GM10847 (cell line): ENCODE results near the gene VAMP2.
A peak's percentile ranks its signal among the peaks of the same experiment; 100 is the strongest.

Experiments
- POLR2A ChIP-seq: IDR thresholded peaks from 2 replicates; pipeline ENCODE4 v1.6.1; 2011; ENCODE audit not compliant: insufficient read length; ENCODE audit errors: extremely low read depth

Gene VAMP2

DNA sequence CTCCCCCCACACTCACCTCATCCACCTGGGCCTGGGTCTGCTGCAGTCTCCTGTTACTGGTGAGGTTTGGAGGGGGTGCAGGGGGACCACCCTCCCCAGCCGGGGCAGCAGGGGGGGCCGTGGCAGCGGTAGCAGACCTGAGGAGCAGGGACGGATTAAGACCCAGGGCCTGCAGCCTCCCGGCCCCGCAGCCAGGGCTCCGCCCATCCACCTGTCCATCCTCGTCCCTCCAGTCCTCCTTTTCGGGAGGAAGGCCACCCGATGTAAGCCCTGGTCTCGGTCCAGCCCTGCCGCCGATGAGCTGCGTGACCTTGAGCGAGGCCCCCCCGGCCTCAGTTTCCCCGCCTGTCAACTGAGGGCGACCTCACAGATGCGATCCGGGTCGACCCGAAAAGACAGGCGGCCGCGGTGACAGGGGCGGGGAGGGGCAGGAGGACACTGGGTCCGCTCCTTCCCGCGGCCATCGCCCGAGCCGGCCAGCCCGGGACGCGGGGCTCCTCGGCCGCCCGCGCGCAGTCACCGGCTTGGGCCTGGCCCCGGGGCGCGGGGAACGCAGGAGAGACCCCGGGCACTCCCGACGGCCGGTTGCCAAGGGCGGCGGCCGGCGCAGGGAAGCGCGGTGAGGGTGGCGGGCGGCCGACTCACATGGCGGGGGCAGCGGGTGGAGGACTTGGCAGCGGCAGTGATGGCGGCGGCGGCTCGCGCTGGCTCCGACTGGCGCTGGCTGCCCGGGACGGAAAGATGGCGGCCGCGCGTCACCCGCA is at the start of gene VAMP2:
Gene VAMP2, minus strand, starts transcription at position 716 of the 764 bp plus-strand sequence. Its CDS starts 69 bp downstream, at position 647.
- peak; percentile 71 for TF ChIP-seq POLR2A

GRCh38 chr17:8210761-8211458 is 48.2 kb upstream of the VAMP2 start:
- no peak for TF ChIP-seq POLR2A

DNA sequence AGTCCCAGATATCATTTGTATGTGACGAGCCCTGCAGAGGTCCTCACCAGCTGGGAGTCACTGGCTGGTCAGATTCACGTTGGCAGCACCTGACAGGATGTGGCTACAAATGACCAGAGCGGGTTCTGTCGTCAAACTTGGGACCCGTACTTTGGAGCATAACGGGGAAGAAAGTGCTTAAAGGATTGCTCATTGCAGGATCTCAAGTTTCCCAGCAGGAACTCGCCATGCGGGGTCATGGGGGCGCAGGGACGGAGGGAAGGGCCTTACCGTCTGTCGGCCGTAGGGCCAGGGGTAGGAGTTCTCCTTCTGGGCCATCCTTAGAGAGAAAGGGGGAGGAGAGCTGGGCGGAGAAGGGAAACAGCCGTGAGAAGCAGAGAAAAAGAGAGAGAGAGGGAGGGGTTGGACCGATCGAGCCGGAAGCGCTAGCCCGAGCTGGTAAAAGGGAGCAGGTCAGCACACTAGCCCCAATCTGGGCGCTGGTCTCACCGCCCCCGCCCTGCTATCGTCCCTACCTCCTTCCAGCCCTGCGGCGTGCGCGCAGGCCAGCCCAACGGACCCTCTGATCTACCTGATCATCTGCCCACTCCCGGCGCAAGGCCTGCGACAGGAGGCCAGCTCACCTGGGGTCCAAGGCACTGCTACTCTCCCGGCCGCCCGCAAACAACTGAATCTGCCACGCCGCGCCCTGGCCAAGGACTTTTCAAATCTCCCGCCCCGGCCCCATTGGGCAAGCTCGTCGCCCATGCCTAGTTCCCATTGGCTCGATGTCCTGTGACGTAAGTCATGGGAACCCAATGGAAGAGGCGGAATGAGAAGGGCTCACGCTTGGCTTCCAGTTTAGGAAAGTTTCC is 47.4 kb upstream of the VAMP2 start, which contains the start of gene AURKB:
Gene AURKB, minus strand, starts transcription at position 669 of the 854 bp plus-strand sequence. Its CDS starts 351 bp downstream, at position 318.
- peak; percentile 89 for TF ChIP-seq POLR2A

DNA sequence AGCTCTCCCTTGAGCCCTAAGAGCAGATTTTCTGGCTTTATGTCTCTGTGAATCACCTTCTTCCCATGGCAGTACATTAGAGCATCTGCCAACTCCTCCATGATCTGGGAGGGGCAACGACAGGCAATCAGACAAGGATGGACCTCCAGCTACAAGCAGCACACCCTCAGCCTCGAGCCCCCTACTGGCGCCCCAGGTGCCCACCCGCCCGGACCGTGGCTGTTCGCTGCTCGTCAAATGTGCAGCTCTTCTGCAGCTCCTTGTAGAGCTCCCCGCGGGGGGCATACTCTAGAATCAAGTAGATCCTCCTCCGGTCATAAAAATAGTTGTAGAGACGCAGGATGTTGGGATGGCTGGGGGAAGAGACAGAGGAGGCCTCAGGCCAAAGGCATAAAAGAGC is 43.8 kb upstream of the VAMP2 start:
- TF ChIP-seq POLR2A = no peak

GRCh38 chr17:8204761-8205555 is 42.2 kb upstream of the VAMP2 start:
- TF ChIP-seq POLR2A = no peak

DNA sequence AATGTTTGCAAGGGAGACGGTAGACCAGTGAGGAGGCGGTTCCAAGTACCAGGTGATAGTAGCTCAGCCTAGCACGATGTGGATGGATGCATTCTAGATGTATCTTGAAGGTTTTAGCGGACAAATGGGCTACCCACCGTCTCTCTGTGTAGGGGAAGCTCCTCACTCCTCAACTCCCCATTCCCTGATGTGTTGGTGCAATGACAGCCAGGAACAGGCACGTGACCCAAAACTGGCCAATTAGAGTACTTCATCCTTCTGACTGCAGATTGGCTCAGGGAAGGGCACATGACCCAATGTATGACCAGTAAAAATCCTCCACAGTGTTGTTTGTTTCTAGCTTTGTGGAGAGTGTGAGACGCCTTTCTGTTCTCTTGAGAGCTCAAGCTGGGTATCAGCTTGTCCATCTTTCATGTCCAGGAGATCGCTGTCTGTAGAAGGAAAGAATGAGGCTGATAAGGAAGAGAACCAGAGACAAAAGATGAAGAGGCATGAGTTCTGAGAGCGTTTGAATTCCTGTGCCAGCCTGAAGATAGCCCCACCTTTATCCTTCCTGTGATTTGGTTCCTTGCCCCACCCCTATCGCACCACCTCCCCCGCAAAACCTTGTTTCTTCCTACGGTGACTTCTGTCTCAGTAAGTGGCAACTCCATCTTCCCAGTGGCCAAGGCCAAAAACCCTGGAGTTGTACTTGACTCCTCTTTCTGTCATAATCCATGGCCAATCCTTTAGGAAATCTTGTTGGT is 29.5 kb upstream of the VAMP2 start:
- no peak for TF ChIP-seq POLR2A

DNA sequence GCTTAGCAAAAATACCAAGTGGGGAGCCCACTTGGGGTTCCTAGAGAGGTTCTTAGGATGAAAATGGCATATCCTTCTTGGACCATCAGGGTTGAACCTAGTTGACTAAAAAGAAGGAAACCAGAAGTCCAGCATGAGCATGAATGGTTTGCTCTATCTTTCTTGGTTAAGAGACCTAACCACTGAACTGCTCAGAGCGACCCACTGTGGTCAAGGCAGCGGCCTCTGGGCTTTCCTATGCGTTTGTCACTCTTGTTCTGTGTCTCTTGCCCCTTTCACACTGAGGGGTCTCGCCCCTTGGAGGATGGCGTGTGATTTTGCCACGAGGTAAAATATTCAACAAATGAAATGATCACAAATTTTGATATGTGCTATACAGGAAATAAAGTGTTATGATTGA is 27.8 kb upstream of the VAMP2 start:
- no peak for TF ChIP-seq POLR2A

DNA sequence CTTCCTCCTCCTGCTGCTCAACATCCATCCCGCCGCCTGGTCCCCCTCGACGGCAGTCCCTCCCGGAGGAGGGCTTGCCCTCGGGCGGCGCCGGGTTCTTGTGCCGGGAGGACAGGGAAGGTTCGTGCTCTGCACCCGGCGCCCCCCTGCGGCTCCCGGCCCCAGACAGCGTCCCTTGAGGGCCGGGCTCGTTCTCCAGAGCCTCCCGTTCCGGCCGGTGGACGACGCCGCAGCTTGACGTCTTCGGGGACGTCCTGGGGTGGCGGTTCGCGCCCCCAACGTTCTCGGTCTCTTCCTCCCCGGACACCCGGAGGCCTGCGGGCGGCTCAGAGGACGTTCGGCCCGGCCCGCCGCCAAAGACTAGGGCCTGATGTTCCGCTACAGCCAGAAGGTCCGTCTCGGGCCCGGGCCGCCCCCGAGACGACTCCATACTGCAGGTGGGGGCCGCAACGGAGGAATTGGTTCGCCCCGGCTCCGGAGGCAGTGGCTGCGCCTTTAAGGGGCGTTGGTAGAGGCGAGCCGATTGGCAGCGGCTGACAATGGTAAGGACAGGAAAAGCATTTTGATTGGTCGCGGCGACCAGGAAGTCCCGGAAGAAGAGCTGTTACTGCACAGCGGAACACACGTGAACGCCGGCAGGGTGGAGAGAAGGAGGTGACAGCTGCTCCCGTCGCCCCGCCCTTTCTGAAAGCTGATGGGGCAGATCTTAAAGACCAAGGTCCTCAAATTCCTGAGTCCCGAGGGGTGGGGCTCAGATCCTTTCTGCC is 27.1 kb upstream of the VAMP2 start, which contains the start of gene BORCS6:
Gene BORCS6, minus strand, starts transcription at position 470 of the 767 bp plus-strand sequence. Its CDS starts 40 bp downstream, at position 430.
- peak; percentile 78 for TF ChIP-seq POLR2A

GRCh38 chr17:8189041-8189710 is 26.4 kb upstream of the VAMP2 start:
- no peak for TF ChIP-seq POLR2A

DNA sequence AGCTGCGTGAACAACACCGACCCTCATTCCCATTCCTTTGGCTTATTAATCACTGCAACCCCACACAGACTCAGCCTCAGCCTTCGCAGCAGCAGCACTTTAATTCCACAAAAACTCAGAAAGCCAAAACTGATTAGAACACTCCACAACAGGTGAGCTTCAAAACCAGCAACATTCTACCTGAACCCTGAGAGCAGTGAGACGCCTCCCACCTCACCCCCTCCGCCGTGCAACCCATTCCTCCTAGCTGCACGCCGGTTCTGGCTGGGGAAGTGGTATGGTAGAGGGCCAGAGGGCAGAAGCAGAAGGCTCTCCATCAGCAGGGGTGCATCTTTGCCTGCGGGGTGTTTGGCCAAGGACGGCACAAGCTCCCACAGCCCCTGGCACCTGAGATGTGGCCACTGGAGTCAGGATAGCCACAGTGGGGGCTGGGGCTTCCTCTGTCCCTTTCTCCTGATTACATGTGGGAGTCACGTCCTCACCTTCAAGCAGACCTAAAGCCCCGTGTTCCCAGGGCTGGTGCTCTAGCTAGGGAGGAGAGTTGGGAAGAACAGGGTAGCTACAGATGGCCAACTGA is 25.6 kb upstream of the VAMP2 start:
- no peak for TF ChIP-seq POLR2A

GRCh38 chr17:8187517-8188262 is 24.9 kb upstream of the VAMP2 start:
- TF ChIP-seq POLR2A = no peak

DNA sequence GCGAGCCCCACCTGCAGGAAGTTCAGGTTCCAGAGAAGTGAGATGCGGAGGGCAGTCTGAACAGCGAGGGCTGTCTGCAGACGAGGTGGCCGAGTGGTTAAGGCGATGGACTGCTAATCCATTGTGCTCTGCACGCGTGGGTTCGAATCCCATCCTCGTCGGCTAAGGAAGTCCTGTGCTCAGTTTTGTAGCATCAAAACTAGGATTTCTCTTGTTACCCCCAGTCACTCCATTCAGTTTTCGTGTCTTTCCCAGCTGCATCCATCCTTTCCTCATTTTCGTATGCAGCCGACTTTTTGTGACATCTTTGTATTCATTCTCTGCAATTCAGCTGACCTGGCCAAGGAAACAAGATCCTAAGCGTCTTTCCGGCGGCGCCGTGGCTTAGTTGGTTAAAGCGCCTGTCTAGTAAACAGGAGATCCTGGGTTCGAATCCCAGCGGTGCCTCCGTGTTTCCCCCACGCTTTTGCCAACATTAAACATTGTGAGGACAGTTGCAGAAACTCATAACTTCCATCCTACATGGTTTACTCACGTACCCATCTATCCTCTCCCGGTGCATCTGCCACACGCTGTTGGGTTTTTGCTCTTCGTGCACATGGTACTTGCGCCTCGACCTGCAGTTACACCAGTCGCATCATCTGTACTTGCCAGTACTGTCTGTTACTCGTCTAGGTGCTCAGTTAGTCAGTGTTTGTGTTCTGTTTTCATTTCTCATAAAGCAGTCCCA is 24.2 kb upstream of the VAMP2 start:
- no peak for TF ChIP-seq POLR2A
